ENCODE results near the gene DIDO1.

DIDO1 gene

DNA sequence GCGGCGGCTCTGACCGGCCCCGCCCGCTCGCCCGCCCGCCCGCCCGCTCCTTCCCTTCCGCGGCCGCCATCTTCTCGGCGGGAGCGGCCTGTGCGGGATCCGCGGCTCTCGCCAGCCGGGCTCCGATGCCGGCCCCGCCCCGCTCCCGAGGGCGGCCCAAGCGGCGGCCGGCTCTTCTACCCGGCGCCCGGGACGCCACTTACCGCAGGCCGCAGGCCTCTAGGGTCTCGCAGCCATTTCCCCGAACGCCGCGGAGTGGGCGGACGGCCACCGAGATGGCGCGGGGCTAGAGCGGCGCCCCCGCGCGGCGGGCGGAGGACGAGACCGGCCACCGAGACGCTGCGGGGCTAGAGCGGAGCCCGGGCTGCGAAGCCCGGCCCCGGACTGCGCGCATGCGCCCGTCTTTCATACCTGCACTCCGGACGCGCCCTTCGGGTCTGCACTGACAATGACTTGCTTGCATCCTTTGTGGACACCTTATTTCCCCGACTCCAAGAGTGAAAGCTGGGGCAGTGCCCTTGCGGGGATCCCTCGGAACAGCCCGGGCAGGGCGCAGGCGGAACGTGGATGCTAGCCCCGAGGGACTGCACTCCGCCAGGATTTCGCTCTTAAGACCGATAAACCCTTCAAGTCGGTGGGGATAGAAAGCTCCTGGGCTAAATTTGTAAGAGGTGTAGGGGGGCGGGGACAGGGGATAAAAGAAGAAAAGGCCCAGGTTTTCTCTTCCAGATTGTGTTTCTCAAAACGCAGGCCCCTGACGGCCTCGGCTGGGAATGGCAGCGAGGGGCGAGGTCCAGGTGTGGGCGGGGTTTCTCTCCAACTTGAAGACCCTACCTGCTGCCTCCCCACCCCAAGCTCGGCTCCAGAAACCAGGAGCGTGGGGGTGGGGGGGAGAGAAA lies at the start of gene DIDO1:
Gene DIDO1 (minus strand): TSS at position 277 of the 899 bp plus-strand sequence.
- DNase-seq (ENCODE audit: insufficient read length, low spot score) (peak; percentile 97), FAIRE-seq (no peak)
- peak; percentile 31; the same call in 1 of the 2 replicates for TF ChIP-seq POLR2A (IDR thresholded peaks at IDR 0.05; ENCODE audit: low read depth, low read length)

DNA sequence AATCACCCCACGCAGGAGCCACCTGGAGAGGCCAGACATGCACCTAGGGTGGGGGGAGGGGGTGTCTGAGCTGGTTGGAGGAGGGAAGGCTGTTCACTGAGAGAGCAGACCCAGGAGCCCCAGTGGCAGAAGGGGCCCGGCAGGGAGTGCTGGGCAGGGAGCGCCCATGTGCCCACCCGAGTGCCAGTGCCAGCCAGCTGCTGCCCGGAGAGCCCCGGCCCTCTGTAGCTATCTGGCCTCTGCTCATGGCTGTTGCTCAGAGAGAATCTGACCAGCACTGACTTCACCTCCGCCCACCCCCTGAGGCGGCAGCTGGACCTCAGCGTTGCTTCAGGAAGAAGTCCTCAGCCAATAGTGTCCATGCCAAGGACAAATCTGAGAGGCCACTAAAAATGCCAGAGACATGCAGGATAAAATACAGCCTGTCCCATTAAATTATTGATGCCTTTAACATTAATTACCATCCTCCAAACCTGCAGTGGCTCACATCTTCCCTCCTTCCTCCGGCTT lies 49.0 kb upstream of the DIDO1 start:
- DNase-seq (ENCODE audit: insufficient read length, low spot score) = no peak
- TF ChIP-seq POLR2A (IDR thresholded peaks at IDR 0.05; ENCODE audit: low read depth, low read length) = no peak
- no peak for FAIRE-seq

DNA sequence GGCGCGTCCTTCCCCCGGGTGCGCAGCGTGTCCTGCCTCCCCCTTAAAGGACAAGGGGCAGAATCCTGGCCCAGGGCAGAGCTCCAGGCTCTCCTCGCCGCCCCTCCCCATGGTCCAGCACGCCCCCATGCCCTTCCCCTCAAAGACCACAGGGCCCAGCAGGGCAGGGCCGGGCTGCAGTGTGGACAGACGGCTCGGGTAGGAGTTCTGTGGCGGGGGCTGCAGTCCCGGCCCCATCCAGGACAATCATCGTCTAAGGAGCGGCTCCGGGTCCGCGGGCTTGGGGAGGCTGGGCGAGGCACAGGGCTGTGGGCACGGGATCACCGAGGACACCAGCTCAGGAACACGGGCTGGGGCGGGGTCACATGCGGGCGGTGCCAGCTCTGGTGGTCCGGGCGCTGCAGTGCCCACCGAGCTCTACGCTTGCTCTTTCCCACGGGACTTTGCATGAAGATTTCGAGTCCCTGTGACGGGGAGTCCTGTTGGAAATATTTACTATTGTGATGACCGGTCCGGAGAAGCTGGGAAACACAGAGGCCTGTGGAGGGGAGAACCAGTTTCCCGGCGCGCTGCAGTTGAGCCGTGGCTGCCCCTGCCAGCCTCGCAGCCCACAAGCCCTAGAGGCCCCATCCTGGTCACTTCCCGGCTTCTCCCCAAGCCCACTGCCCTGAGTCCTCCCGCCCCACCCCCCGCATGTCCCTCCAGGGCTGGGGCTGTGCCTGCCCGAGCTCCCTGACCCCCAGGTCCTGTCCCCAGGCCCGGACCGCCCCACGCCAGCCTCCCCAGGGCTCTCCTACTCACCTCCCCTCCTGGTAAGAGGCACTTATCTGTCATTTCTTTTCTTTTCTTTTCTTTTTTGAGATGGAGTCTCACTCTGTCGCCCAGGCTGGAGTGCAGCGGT lies 46.8 kb upstream of the DIDO1 start:
- FAIRE-seq = no peak
- no peak for DNase-seq (ENCODE audit: insufficient read length, low spot score)
- no peak for TF ChIP-seq POLR2A (IDR thresholded peaks at IDR 0.05; ENCODE audit: low read depth, low read length)

DNA sequence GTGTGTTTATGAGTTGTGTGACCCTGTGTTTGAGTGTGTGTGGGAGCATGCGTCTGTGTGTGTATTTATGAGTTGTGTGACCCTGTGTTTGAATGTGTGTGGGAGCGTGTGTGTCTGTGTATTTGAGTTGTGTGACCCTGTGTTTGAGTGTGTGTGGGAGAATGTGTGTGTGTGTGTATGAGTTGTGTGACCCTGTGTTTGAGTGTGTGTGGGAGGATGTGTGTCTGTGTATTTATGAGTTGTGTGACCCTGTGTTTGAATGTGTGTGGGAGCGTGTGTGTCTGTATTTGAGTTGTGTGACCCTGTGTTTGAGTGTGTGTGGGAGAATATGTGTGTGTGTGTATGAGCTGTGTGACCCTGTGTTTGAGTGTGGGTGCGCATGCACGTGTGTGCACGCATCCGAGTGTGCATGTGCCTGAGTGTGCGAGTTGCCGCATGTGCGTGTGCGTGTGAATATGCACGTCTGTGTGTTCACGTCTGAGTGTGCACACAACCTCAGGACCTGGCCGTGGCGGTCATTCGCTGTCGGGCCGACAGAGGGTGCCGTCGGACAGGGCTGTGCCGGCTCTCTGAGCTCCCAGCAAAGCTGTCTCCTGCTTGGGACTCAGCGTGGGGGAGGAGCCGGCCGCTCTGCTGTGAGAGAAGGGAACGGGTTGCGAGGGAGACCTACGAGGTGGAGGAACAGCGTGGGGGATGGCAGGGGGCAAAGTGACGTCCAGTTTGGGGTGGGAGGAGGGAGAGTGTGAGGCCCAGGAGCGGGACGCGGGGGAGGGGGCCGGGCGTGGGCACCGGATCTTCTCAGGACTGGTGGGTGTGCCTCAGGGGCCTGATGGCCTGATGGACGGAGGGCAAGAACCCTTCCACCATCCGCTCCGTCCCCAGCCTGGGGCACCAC lies 45.9 kb upstream of the DIDO1 start:
- FAIRE-seq (no peak), DNase-seq (ENCODE audit: insufficient read length, low spot score) (peak; percentile 99)
- TF ChIP-seq POLR2A (IDR thresholded peaks at IDR 0.05; ENCODE audit: low read depth, low read length) = peak; percentile 30; the same call in 1 of the 2 replicates

DNA sequence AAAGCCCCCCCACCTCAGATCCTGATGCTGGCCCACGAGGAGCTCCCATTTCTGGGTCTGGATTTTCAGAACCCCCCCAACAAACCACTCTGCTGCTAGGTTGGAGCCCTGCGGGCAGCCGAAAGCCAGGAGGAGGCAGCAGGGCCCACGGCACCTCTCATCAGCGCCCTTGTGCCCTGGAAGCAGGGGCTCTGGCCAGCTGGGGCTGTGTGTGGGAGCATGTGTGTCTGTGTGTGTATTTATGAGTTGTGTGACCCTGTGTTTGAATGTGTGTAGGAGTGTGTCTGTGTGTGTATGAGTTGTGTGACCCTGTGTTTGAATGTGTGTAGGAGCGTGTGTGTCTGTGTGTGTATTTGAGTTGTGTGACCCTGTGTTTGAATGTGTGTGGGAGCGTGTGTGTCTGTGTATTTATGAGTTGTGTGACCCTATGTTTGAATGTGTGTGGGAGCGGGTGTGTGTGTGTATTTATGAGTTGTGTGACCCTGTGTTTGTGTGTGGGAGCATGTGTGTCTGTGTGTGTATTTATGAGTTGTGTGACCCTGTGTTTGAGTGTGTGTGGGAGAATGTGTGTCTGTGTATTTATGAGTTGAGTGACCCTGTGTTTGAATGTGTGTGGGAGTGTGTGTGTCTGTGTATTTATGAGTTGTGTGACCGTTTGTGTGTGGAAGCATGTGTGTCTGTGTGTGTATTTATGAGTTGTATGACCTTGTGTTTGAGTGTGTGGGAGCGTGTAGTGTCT lies 45.1 kb upstream of the DIDO1 start:
- TF ChIP-seq POLR2A (IDR thresholded peaks at IDR 0.05; ENCODE audit: low read depth, low read length) = no peak
- FAIRE-seq (no peak), DNase-seq (ENCODE audit: insufficient read length, low spot score) (no peak)

DNA sequence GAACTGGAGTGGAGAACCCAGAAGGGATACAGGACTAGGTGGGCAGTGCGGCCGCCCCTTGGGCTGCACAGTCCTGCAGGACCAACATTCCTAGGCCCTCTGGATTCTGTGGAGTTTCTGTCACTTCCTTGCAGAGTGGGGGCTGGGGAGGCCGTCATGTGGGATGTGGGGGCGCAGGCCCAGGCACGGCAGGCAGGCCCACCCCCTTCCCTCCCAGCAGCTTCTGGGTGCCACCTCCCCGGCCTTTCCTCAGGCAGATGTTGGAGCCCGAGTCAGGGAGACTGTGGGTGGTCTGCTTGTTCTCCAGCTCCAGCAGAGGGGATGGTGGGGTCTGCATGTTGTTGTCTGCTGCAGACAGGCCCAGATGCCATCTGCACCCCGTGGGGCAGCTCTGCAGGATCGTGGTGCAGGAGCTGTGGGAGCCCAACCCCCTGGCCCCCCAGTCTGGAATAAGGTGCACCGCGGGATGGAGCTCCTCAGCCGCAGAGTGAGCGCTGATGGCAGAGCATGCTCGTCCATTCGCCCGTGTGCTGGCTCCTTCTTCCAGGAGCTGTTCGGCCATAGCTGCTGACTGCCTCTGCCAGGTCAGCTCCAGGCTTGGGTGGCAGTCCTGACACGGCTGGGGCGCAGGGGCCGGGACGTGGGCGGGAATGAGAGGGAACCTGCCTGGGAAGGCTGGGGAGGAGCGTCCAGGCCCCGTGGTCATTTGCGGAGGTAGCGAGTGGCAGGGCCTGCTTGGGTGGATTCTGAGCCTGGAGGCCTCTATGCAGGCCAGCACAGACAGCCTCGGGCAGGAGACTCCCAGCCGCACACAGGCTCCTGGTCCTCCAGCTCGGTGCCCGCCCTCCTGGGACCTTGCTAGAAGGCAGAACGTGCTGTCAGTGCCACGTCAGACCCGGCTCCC lies 44.3 kb upstream of the DIDO1 start:
- no peak for TF ChIP-seq POLR2A (IDR thresholded peaks at IDR 0.05; ENCODE audit: low read depth, low read length)
- DNase-seq (ENCODE audit: insufficient read length, low spot score) (no peak), FAIRE-seq (no peak)

DNA sequence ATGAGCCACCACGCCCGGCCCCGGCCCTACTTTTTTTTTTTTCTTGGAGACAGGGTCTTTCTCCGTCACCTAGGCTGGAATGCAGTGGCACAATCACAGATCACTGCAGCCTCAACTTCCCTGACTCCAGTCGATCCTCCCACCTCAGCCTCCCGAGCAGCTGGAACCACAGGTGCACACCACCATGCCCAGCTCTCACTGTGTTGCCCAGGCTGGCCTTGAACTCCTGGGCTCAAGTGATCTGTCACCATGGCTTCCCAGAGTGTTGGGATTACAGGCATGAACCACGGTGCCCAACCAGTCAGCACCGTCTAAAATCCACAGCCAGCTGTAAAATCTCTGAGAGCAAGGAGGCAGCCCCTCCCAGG lies 43.6 kb upstream of the DIDO1 start:
- no peak for DNase-seq (ENCODE audit: insufficient read length, low spot score)
- no peak for FAIRE-seq
- TF ChIP-seq POLR2A (IDR thresholded peaks at IDR 0.05; ENCODE audit: low read depth, low read length) = no peak

DNA sequence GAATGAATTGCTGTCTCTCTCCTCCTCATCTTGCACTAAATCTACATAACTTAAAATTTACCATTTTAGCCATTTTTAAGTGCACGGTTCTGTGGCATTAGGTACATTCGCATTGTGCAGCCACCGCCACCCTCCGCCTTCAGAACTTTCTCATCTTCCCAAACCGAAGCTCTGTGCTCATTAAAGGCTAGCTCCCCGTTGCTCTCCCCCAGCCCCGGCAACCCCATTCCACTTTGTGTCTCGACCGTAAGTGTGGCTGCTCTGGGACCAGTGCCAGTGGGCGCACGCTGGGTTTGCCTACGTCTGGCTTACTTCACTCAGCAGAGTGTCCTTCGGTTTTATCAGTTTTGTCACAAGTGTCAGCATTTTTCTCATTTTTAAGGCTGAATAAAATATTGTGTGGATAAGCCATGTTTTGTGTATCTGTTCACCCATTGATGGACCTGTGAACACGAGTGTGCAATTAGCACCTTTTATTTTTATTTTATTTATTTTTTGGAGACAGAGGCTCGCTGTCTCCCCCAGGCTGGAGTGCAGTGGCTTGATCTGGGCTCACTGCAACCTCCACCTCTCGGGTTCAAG lies 43.0 kb upstream of the DIDO1 start:
- no peak for TF ChIP-seq POLR2A (IDR thresholded peaks at IDR 0.05; ENCODE audit: low read depth, low read length)
- FAIRE-seq = no peak
- no peak for DNase-seq (ENCODE audit: insufficient read length, low spot score)

DNA sequence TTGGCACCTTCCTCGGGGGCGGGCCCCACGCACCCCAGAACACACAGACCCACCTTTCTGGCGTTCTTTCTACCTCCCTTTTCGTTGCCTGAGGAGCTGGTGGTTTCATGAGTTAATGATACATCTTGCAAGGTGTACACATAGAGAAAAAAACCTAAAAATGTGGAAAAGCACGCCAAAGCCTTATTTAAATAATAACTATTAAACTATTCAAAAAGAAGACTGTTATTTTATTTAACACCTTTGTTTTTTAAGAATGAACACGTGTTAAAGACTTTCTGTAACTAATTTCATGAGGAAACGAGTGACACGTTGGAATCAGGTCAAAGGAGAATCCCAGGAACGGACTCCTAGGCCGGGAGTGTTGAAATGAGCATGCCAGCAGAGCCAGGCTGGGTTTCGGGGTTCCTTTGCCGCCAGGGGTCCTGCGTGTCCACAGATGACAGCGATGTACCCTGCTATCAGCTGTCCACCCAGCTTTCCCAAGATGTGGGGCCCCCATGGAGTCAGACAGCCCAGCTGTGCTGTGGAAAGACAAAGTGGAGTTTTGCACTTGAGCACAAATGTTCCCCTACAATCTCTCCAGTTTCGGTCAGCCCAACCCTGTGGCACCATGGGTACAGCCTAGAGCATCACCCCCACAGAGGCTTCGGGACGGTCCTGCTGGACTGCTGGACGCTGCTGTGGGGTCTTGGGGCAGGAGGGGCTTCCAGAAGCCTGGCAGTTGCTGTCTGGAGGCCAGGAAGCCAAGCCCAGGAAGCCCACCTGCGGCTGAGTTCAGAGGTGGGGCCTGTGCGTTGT lies 42.3 kb upstream of the DIDO1 start:
- no peak for DNase-seq (ENCODE audit: insufficient read length, low spot score)
- no peak for FAIRE-seq
- no peak for TF ChIP-seq POLR2A (IDR thresholded peaks at IDR 0.05; ENCODE audit: low read depth, low read length)

DNA sequence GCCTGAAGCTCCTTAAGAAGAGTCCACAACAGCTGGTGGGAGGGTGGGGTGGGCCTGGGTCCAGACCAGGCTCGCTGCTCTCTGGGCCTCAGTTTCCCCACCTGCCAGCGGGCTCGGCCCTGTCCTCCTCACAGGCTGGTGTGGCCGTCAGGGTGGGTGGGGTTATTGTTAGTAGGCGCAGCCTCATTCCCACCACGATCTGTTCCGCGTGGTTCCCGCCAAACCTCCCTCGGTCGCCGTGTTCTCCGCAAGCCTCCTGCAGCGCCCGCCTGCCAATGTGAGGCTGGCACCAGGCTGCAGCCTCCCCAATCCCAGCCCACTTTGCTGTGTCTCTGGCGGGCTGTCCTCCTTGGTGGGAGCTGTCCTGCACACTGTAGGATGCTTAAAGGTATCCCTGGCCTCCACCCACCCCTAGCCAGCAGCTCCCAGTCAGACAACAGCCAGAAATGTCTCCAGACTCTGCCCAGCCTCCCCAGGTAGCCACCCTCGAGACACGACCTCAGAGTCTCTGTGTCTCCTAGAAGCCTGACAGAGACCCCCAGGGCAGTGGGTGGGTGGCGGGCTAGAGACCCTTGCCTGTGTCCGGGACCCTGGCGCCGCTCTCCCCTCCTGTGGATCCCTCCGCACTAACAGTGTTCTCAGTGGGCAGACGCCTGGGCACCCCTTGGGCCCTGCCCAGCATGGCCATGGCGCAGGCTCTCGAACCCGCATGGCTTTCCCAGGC lies 41.5 kb upstream of the DIDO1 start:
- TF ChIP-seq POLR2A (IDR thresholded peaks at IDR 0.05; ENCODE audit: low read depth, low read length) = no peak
- DNase-seq (ENCODE audit: insufficient read length, low spot score) (no peak), FAIRE-seq (no peak)
